GM21381 (cell line): ENCODE data around the gene CNTNAP5.
A peak's percentile ranks its signal among the peaks of the same experiment; 100 is the strongest.

ENCODE experiments used
- ATAC-seq: cut with Tn5 transposase; IDR thresholded peaks from one replicate; pipeline ENCODE4 v1.9.1; 2021; ENCODE audit warnings: mild to moderate bottlenecking, moderate library complexity; ENCODE audit not compliant: unreplicated experiment

Gene CNTNAP5

DNA sequence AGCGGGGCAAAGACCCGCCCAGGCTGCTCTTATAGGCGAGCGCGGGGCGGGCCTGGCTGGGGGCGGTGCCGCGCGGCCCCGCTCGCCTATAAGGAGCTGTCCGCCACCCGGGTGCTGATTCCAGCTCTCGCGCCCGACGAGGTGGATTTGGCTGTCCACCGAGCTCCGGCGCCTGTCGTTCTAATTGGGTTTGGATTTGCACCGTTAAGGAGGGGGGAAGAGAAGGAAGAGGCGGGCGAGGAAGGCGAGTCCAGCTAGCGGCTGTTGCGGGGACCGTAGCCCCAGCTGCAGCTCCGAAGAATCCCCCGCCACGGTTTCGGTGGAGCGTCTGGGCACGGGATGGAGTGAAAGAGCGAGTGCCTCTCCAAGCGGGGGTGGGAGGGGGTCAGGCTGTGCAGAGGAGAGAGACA lies at the start of gene CNTNAP5:
Gene CNTNAP5, plus strand, starts transcription at position 117 of the 410 bp plus-strand sequence. CDS start 364 bp downstream, outside the sequence.
- no peak for ATAC-seq

DNA sequence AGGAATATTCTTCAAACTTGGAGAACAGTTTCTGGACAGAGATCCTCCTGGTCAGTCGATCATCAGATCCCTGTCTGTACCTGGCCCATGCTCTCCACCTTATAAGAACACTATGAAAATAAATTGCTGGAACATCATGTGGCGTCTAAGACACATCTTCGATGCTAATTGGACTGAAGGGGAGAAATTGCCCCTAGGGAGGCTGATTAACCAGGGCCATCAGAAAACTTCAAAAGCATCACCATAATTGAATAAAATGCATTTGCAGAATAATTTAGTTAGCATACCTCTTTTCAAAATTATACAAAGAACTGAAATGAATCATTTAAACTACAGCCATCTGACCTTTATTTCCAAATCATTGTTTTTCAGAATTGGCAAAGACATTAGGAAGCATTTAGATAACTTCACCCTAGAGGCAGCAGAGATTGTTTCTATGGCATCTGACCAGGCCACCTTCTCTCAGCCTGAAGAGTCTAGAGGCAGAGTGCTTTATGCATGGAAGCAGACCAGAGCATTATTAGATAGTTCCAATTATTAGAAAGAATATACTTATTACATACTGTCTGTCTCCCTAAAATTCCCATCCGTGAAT lies 48.9 kb upstream of the CNTNAP5 start:
- no peak for ATAC-seq

DNA sequence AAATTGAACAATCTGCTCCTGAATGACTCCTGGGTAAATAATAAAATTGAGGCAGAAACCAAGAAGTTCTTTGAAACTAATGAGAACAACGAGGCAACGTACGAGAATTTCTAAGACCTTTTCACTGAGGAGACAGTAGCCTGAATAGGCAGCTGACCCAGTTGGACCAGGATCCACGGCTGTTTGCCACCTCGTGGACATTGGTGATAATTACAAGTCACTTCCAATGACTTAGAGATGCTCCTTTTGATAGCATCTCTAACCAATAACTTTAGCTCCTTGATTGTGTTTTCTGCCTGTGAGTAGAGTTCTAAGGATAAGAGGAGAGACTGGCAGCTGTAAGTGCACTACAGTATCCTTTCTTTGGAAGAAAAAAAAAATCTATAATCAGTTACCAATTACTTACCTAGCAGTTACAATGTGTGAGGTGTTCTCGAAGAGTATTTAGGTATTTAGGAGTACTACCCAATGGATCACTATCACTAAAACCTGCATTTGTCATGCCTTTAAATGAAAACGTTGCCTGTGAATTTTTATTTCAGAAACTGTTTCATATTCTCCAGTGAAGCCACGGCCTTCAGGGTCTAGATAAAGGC lies 31.3 kb upstream of the CNTNAP5 start:
- ATAC-seq = no peak

DNA sequence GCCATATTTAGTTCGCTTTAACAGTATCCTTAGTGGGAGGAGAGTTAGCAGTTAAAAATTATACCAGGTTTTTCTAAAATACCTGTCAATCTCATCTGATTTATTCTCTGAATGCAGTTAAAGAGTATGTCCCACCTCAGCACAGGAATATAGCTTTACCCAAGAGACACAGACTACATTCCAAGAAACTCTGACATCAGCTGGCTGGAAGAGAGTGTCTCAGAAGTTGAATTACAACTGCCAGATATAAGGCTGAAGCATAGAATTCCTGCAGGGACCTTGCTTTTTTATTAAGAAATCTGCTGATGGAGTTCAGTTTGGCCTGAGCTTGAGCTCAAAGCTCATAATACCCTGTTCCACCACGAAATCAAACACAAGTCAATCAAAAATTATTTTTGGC lies 25.4 kb upstream of the CNTNAP5 start:
- no peak for ATAC-seq

DNA sequence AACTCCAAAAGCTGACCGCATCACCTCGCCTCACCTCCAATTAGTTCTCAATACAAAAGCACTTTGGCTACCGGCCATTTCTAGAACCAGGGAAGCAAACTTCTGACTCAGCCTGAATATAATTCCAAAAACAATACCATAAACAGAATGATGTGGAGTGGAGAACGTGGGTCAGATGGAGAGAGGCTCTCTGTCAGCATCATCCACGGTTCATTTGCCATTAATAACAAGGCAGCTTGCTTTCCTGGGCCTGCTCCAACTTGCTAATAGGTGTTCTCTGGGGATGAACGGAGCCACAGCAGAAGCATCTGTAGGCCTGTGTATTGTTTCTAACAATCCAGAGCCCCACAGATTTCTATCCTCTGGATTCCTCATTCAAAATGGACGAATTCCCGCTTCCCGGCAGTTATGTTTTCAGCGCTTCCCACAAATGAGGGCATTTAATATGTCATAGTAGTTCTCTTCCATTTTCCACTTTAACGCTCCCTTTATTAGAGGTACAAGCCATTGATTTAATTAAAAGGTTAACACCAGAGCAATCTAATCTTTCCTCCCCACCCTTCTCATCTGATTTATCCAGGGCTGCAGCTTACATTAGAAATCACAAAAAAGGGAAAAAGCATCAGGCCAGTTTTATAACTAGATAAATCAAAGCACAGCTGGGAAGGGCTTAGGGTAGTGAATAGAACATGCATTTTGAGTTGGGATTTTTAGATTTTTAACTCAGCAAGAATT lies 23.2 kb upstream of the CNTNAP5 start:
- ATAC-seq = no peak

DNA sequence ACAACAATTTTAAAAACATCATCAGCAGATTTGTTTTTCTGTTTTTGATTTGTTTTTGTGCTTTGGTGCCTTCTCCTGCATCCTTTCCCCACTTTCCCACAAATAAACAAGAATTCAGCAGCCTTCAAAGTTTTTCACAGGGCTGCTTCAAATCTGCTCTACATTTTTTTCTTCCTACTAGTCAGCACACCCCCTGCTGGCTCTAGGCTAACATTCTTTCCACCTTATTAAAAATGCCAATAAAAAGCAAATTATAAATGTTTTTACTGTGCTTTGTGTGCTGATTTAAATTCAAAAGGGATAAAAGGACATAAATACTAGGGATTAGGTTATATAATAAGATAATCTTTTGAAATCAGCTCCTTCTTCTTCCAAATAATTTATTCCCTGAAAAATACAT lies 6.2 kb upstream of the CNTNAP5 start:
- no peak for ATAC-seq

DNA sequence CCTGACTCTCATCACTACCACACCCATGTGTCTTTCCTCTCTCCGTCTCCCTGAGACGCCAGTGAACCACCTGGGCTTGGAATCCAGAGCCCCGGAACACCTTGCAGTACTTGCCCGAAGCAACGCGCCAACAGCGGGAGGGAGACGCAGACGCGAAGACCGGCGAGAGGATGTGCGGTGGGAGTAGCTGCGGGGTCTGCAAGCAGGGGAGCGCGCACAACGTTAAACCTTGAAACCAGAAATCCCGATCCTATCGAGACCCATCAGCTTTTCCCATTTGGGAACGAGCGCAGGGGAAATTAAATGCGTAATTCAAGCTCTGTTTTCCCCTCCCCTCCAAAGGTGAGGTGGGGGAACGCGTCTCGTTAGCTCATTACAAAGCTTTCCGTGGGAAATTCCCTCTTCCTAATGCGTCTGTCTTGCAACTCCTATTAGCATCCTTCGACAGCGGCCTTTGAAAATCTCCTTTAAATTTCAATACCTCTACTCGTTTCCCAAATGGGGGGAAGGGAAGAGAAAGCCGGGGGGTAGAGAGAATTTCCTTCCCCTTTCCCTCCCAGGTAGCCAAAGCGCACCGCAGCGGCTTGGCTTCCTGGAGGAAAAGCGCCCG lies 421 bp upstream of the CNTNAP5 start:
- no peak for ATAC-seq

DNA sequence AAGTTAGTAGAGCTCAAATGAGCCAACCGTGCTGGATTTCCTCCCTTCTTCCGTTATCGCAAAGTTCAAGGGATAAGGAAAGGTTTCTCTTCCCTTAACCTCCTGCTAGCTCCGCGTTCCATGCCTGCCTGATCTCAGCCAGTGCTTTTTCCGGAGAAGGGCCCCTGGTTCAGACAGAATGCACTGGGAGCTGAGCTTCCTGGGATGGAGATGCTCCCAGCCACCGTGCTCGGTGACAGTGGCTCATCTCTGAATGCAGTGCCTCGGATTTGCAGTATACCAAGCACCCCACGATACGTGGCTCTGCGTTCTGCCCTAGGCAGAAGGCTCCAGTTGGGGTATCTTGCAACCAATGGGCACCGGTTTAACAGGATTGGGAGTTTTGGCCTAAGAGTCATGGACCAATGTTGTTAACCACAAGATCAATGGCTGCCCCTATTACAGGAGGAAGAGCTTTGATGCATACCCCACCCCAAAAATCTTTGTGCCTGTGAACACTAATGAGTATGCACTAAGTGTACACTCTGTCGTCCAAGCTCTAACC lies 876 bp downstream of the CNTNAP5 start:
- no peak for ATAC-seq

DNA sequence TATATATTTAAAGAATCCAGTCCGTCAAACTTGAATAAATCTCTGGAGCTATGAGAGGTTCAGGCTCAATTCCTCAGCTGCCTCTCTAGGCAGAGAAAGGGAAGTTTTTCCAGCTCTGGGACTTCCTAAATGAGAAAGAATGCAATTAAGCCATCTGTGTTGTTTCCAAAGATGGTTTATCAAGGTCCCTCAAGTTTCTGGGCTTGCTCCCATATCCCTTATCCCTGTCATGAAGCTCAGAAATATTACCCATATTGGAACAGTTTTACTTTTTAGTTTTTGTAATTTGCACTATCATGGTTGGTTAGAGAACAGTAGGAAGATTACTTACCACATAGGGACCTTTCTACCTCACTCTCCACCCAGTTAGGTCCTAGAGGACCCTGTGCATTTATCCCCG lies 1.4 kb downstream of the CNTNAP5 start:
- ATAC-seq = no peak

DNA sequence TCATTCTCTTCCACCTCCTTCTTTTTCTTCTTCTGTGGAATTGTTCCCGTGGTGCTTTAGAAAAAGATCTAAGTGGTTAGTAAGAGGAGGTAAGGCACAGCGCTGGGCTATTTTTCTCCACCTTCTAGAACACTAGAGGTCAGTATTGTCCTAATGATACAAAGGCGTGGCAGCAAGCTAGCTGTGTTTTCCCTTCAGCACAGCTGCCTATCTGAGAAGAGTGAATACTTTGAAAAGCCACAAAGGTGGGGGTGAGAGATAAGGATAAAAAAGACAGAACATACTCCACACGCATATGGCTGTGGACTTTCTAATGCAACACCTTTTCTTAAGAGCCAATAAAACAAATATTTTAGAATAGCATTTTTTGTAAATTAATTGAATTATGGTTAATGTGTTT lies 2.1 kb downstream of the CNTNAP5 start:
- peak; percentile 72 for ATAC-seq

DNA sequence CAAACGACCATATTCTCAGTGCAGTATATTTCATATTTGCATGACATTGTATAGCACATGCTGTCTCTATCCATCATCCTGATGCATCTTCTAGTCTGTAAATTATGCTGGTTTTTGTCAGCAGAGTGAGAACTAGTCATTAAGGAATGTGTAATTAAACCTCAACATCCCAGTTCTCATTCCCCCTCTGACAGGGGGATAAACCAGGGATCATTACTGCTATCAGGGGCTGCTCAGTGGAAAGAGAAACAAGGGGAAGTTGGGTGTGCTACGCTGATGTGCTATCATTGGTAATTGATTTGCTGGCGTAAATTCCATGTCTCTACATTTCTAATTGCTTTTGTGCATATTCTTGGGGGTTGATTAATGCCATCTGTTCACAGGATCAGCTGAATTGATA lies 7.7 kb downstream of the CNTNAP5 start:
- no peak for ATAC-seq

DNA sequence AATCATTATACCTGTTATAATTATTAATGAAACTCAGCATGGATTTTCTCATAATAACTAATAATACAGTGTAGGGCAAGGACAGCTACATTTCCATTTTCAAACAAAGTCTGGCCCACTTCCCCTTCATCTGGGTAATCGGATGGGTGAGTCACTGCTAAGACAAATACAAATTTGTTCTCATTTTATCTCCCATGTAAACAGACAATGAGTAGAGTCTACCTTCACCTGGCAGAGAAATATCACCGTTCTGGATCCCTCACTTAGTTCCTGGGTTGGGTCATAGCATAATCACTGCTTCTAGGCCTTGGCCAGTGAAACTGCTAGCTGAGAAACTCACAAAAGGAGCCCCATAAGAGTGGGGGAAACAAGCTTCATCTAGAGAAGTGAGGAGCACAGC lies 9.2 kb downstream of the CNTNAP5 start:
- no peak for ATAC-seq

DNA sequence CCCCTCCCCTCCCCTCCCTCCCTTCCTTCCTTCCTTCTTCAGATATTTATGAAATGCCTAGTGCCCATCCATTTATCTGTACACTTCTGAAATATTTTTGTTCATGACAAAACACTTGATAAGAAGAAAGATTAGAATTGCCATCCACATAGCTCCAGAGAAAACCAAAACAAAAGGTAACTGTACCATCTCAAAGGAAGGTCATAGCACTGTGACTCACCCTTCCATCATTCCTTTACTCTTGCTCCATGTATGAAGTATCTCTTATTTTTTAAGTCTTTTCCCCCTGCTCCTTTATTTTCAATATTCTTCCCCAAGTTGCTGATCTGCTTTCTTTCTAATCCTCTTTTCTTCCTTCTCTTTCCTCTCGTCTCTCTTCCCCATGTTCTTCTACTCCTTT lies 9.9 kb downstream of the CNTNAP5 start:
- ATAC-seq = no peak

DNA sequence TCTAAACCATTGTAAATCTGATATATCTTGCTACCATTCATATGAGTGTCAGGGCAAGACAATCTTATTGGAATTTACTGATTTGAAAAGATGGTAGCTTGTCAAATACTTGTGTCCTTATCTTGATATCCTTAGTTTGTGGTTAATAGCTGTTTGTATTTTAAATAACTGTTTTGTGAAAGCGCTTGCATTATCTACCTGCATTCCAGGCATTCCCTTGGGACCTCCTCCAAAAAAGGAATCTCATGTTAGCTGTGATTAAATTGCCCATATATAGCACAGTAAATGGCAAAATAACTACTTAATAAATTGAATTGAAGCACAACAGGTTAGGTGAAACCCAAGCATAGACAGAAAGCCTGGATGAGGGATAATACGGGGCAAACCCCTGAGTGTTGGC lies 13.9 kb downstream of the CNTNAP5 start:
- no peak for ATAC-seq

DNA sequence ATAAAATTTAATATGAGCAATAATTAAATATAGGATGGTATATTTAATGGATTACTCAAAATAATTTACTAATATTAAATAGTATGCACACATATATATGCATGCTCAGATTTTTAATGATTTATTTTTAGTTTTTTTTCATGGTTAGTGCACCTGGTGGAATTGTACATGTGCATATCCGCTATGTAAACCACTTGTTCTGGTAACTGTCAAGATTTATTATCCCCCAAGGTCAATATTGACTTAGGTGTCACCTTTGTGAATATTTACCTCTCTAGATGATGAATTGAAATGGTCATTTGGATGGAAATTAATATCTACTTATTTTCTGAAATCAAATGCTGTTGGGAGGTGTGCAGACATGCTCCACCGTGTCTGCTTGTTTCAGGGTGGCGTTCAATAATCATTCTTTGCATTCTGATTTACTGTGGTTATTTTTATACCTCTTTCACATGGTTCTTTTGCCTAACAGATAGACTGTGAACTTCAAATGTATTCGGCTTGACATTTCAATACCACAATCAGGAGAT lies 14.7 kb downstream of the CNTNAP5 start:
- ATAC-seq = no peak

DNA sequence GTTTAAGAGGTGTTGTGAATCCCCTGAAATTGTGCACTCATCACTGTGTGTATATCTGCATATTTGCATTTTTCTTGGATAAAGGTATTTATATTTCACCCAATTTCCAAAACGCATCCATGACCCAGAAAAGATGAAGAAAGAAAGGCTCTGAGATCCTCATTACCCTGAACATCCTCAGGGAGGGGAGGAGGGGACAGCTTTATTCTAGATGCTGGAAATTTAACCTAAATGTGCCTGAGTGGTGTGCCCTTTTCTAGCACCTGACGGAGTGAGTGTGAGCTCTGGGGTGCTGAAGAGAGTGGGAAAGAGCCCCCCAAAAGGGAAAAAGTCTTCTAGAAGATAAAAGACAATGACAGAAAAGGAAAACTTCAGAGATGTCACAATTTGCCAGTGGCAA lies 20.8 kb downstream of the CNTNAP5 start:
- no peak for ATAC-seq

DNA sequence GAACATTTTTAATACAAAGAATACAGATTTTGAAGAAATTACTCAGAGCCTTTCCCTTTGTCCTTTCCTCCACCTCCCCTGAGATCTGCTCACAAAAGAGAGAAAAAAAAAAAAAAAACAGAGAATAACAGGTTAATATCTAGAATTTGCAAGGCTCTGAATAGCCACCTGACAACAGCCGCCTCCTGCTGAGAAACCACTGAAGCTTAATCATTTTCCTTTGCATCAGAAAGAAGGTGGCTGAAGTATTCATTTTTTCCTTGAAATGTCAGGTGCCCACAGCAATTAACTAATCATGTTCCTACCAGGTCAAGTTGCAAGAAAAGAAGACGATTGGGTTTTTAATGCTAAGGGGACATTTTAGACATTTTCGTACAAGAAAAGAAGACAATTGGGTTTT lies 21.2 kb downstream of the CNTNAP5 start:
- no peak for ATAC-seq

DNA sequence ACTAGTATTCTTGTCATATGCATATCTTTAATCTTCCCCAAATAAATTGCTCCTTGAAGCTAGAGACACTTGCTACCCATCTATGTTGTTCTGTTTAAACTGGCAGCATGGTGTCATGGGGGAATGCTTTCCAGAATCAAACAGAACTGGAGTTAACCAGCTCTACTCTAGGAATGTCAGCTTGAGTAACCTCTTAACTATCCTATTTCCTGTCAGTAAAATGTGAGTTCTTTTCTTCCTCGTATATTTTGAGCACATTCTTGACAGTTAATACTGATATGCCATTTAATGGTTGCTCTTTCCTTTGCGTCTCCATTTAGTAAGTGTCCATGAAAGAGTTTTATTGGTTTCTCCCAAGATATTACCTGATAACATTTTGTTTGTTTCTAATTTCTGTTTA lies 23.0 kb downstream of the CNTNAP5 start:
- no peak for ATAC-seq

DNA sequence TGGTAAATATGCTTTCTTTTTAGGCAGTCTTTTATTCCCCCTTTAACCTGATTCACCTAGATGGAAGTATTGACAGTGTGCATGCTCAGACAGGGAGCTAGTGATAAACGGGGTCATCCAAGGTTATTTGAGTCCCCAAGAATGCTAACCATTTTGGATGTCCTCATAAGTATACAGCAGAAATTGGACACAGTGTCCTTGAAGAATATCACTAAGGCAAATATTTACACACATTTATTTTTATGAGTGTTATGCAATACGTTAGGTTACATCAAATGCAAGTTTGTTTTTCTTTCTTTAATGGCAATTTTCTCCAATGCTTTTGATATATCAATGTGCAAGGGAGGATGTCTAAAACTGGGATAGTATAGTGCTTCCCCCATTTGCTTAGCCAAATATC lies 23.6 kb downstream of the CNTNAP5 start:
- ATAC-seq = no peak

DNA sequence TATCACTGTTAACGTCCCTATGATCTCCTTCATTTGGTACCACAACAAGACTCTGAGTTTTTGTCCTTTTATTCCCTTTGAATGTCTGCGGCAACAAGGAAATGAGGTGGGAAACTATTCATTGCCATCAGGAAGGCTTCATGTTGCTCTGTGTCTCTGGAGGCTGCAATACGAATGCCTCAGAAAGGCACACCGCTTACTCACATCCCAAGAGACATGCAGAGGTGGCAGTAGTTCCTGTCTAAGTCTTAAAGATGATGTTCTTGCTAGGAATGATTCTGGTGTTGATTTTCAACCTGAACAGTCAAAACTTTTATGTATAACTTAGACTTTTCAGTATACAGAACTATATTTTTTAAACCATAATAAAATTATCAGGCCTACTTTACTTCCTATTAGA lies 24.0 kb downstream of the CNTNAP5 start:
- no peak for ATAC-seq

DNA sequence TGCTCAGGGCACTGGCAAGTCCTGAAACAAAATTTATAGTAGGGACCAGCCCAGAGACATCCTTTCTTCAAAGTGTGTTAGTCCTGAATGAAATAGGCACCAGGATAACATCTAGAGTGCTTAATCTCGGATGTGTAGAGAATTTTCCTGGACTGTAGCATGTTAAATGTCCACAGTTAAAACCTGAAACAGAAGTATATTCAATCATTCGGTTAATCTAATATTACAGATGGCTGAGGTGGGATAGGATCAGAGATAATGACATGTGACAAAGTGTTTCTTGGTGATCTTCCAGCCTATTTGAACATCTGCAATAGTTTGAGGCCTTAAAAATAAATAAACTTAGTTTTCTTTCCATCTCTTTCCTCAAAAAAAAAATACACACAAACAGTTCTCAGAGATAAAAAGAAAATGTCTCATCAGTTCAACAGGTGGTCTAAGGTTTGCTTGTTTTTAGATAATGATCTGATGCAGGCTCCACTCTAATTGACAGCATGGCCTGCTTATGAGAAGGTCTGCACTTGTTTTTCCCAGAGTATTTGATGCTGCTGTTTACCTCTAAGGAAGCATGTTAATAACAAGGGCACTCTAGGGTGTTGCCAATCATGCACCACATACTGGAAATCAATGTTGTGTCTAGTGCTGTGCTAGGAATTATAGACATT lies 25.9 kb downstream of the CNTNAP5 start:
- no peak for ATAC-seq
